ENCODE data around the gene STX7. TPM values are rescaled to one million over a fixed set of nuclear protein-coding genes. Genes with fewer than 3 reads are reported as not detected.

The STX7 gene
- total and polyA plus RNA-seq, 9 donors = 21.3 to 57.2 (median 44.0) TPM

DNA sequence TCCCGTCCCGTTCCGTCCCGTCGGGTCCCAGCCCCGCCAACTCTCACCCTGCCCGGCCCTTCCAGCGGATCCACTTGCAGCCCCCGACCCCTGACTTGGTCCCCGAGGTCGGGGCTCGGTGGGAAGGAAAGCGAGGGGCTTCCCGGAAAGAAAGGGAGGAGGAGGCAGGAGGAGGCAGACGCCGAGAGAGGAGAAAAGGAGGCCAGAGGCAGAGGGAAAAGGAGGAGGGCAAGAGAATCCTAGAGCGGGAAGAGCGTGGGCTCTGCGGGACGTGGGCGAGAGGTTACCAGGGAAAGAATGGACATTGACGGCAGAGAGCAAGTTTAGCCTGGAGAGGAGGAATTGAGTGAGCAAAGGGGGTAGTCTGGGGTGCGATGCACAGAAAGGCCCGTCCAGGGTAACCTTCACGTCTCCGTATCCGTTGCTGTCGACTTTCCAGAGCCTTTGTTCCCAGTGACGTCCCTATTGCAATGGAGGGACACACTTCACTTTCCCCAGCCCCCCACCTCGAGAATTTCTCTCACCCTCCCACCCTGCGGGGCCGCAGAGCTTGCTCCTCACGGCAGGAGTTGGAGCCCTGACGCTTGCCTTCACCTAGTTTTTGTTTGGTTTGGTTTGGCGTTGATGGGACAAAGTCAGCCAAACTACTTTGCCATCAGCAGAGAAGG is 111.2 kb downstream of the STX7 start:
- H3K27ac ChIP-seq = no peak overlapping the region
- WGBS, 3 donors = 18 to 23% (median 22%) methylated on average over 35 of the region's 35 CpGs

DNA sequence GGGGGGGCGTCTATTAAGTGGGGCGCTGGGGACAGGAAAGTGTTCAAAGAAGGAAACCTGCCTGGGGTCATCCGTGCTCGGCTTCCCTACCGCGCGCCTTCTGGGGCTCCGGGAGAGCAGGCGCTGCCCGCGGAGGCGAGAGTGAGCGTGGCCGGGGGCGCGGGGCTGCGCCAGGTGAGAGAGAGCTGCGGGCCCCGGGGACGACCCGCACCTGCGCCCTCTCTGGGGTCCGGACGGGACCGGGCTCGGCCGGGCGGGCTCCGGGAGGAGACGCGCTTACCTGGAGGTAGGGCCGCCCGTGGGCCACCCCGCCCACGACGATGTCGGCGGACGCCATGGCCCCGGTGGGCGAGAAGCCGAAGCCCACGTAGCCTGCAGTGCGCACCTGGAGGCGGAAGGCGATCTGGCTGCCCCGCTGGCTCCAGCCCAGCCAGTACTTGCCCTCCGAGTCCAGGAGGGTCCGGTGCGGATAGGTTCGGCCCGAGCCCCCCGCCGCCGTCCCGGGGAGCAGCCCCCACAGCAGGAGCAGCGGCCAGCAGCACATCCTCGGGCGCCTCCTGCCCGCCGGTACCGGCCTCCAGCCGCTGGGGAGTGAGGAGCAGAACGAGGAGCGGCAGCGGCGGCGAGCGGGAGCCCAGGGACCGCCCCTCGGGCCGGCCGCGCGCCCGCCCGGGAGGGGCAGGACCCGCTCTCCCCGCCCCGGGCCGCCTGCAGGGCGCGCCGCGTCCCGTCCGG is 111.9 kb downstream of the STX7 start, which contains the start of gene MOXD1:
Gene MOXD1 (minus strand): TSS at position 593 of the 735 bp plus-strand sequence. CDS start 49 bp downstream, at position 544.
- no peaks in the 10 kb centered on the region for H3K4me1 ChIP-seq (ENCODE audit: insufficient read depth)
- H3K27ac ChIP-seq = no peak within 1 kb of the TSS
- no peaks in the 10 kb centered on the region for H3K9me3 ChIP-seq
- no peaks in the 10 kb centered on the region for H3K27me3 ChIP-seq
- no peaks in the 10 kb centered on the region for H3K36me3 ChIP-seq
- TF ChIP-seq POLR2A (IDR thresholded peaks at IDR 0.05) (no peak), EP300 (IDR thresholded peaks at IDR 0.05) (no peak)
- TF ChIP-seq, protein P1, sequence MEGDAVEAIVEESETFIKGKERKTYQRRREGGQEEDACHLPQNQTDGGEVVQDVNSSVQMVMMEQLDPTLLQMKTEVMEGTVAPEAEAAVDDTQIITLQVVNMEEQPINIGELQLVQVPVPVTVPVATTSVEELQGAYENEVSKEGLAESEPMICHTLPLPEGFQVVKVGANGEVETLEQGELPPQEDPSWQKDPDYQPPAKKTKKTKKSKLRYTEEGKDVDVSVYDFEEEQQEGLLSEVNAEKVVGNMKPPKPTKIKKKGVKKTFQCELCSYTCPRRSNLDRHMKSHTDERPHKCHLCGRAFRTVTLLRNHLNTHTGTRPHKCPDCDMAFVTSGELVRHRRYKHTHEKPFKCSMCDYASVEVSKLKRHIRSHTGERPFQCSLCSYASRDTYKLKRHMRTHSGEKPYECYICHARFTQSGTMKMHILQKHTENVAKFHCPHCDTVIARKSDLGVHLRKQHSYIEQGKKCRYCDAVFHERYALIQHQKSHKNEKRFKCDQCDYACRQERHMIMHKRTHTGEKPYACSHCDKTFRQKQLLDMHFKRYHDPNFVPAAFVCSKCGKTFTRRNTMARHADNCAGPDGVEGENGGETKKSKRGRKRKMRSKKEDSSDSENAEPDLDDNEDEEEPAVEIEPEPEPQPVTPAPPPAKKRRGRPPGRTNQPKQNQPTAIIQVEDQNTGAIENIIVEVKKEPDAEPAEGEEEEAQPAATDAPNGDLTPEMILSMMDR (IDR thresholded peaks at IDR 0.05) = no peak
- peak in 2 of 5 donors; percentile 39 to 47 for DNase-seq
- intact Hi-C loops (cut with DNase I) = no loop called here
- 0 to 1% (median 1%) methylated on average over 52 to 87 of the region's 87 CpGs for WGBS, 3 donors
- H3K4me3 ChIP-seq = peak within 1 kb of the TSS; percentile 75

More for the DNA sequence above, 111.2 kb downstream of the STX7 start:
- Histone ChIP-seq H3K27me3 (no peaks in the 10 kb centered on the region), H3K4me1 (ENCODE audit: insufficient read depth) (no peaks in the 10 kb centered on the region), H3K9me3 (no peaks in the 10 kb centered on the region), H3K36me3 (no peaks in the 10 kb centered on the region), H3K4me3 (peak overlapping the region; percentile 75)
- no peak for DNase-seq
- no peak for TF ChIP-seq EP300 (IDR thresholded peaks at IDR 0.05)
- no peak for TF ChIP-seq POLR2A (IDR thresholded peaks at IDR 0.05)
- TF ChIP-seq, protein P1 (IDR thresholded peaks at IDR 0.05) = no peak
- intact Hi-C loops (cut with DNase I) = no loop called here

DNA sequence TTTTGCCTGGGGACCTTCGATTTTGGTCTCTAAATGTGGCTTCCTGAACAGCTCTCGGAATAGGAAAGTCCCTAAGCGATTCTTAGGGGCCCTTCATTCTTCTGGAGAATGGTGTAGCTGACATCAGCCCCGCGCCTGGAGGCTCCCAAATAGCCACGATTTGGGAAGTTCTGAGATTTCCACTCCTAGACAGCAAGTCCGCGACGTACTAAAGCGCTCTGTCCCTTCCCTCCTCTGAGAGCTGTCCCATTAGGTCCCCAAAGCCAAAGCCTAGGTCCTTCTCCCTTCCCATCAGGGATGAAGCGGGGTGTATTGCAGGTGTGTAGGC is 112.4 kb downstream of the STX7 start:
- Histone ChIP-seq H3K27me3 (no peaks in the 10 kb centered on the region), H3K4me3 (peak overlapping the region; percentile 75), H3K9me3 (no peaks in the 10 kb centered on the region), H3K36me3 (no peaks in the 10 kb centered on the region), H3K27ac (no peak overlapping the region), H3K4me1 (ENCODE audit: insufficient read depth) (no peaks in the 10 kb centered on the region)
- DNase-seq = no peak
- WGBS, 3 donors = 33 to 41% (median 37%) methylated on average over 11 of the region's 11 CpGs
- TF ChIP-seq EP300 (IDR thresholded peaks at IDR 0.05) (no peak), POLR2A (IDR thresholded peaks at IDR 0.05) (no peak)
- TF ChIP-seq, protein P1 (IDR thresholded peaks at IDR 0.05) = no peak
- intact Hi-C loops (cut with DNase I) = no loop called here

DNA sequence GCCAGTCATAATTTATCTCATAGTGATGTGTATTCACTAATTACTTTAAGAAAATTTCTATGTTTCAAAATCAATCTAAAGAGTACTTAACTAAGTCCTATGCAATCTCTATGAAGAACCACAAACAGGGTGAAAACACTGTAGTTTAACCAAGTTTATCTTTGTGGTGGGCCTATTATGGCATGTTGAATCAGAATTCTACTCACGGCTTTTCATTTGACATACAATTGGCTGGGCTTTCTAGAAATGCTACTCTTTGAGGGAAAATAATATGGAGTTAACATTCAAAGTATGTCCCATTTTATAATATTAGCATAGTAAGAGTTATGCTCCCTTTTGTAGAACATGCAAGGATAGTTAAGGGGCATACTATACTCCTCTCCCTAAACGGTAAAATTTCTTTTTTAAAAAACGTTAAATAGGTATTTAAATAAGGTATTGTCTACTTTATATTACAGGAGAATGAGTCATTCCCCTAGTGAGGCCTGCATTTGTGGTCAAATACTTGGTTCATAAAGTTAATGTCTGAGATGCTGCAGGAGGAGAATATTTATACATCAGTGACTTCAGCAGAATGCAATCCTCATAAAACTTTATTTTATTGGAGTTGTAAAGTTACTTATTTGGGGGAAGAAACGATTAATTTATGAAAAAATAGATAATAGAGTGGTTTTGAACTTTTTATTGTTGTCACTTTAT is 113.4 kb downstream of the STX7 start:
- H3K27ac ChIP-seq = no peak overlapping the region
- 81 to 87% (median 84%) methylated on average over 4 of the region's 4 CpGs for whole genome bisulfite sequencing, 3 donors
- H3K27me3 ChIP-seq = no peaks in the 10 kb centered on the region
- H3K4me1 ChIP-seq (ENCODE audit: insufficient read depth) = no peaks in the 10 kb centered on the region
- intact Hi-C loops (cut with DNase I) = no loop called here
- DNase-seq = no peak
- no peaks in the 10 kb centered on the region for H3K36me3 ChIP-seq
- H3K9me3 ChIP-seq = no peaks in the 10 kb centered on the region
- TF ChIP-seq EP300 (IDR thresholded peaks at IDR 0.05) (no peak), POLR2A (IDR thresholded peaks at IDR 0.05) (no peak)
- TF ChIP-seq, protein P1 (IDR thresholded peaks at IDR 0.05) = no peak
- peak overlapping the region; percentile 75 for H3K4me3 ChIP-seq
